Keratinocyte (primary cell): ENCODE measurements around the gene MPC1. TPM values are rescaled to one million over a fixed set of nuclear protein-coding genes. Genes with fewer than 3 reads are reported as not detected.
A peak's percentile ranks its signal among the peaks of the same experiment; 100 is the strongest.

ENCODE experiments used
- DNase-seq: peaks from one replicate; pipeline ENCODE4 v3.0.0-alpha.2; 2011; ENCODE audit warnings: low read depth, missing footprints, low spot score
- FAIRE-seq: peaks from 2 replicates; lab custom pipeline; 2011; peaks lifted over from hg19 to GRCh38; lab: Jason Lieb, UNC
- H2AFZ ChIP-seq: 2 replicates; pipeline ENCODE4 v1.6.0; 2012; ENCODE audit warnings: low read length, control low read depth, inconsistent platforms; ENCODE audit not compliant: control insufficient read depth
- H3K27ac ChIP-seq: 2 replicates; pipeline ENCODE4 v1.5.1; 2011; ENCODE audit warnings: low read length; ENCODE audit not compliant: control insufficient read depth, insufficient read depth
- H3K27me3 ChIP-seq: 3 replicates; pipeline ENCODE4 v1.6.0; 2011; ENCODE audit warnings: low read length; ENCODE audit not compliant: control insufficient read depth, insufficient read depth; ENCODE audit errors: extremely low read depth
- H3K36me3 ChIP-seq, 2 experiments: 2 replicates in 1 of 2; 3 replicates in 1 of 2; pipeline ENCODE4 v1.5.1; 2011; ENCODE audit warnings: low read length in 2 of 2, mild to moderate bottlenecking in 1 of 2; ENCODE audit not compliant: control insufficient read depth in 2 of 2, insufficient read depth in 2 of 2; ENCODE audit errors: extremely low read depth in 1 of 2
- H3K4me1 ChIP-seq: 3 replicates; pipeline ENCODE4 v1.5.1; 2011; ENCODE audit warnings: low read length; ENCODE audit not compliant: control insufficient read depth, insufficient read depth; ENCODE audit errors: extremely low read depth
- H3K4me2 ChIP-seq: 3 replicates; pipeline ENCODE4 v1.6.0; 2011; ENCODE audit warnings: low read depth, low read length; ENCODE audit not compliant: control insufficient read depth, insufficient read depth; ENCODE audit errors: extremely low read depth
- H3K4me3 ChIP-seq, 3 experiments: fragments of 200-600 bp in 1 of 3; sonication (generic) in 1 of 3; 2 replicates in 2 of 3; 3 replicates in 1 of 3; pipeline ENCODE4 v1.5.1; 2011 to 2016; ENCODE audit warnings: low read length in 3 of 3, mild to moderate bottlenecking in 3 of 3, control low read depth in 2 of 3, inconsistent platforms in 1 of 3, low read depth in 1 of 3, mixed read lengths in 1 of 3, mixed run types in 1 of 3, moderate library complexity in 1 of 3; ENCODE audit not compliant: control insufficient read depth in 2 of 3, insufficient read depth in 2 of 3; ENCODE audit errors: extremely low read depth in 1 of 3
- H3K79me2 ChIP-seq: 2 replicates; pipeline ENCODE4 v1.6.0; 2012; ENCODE audit warnings: low read length; ENCODE audit not compliant: control insufficient read depth, insufficient read depth
- H3K9ac ChIP-seq: 3 replicates; pipeline ENCODE4 v1.6.0; 2011; ENCODE audit warnings: low read length; ENCODE audit not compliant: control insufficient read depth, insufficient read depth; ENCODE audit errors: extremely low read depth
- H3K9me1 ChIP-seq: 3 replicates; pipeline ENCODE4 v1.6.0; 2011; ENCODE audit warnings: low read length; ENCODE audit not compliant: control insufficient read depth, insufficient read depth; ENCODE audit errors: extremely low read depth
- H3K9me3 ChIP-seq: 2 replicates; pipeline ENCODE4 v1.5.1; 2012; ENCODE audit warnings: low read depth, low read length; ENCODE audit not compliant: control insufficient read depth
- H4K20me1 ChIP-seq: 3 replicates; pipeline ENCODE4 v1.6.0; 2011; ENCODE audit warnings: low read length; ENCODE audit not compliant: control insufficient read depth, insufficient read depth; ENCODE audit errors: extremely low read depth
- EZH2 ChIP-seq: IDR thresholded peaks from one replicate; pipeline ENCODE4 v1.6.1; 2012; ENCODE audit warnings: inconsistent platforms, mild to moderate bottlenecking, low read length, moderate library complexity
- dilution Hi-C: fragments of 300-500 bp; cut with MboI; formaldehyde crosslinking; loops from one replicate; pipeline ENCODE4 v1.7.0; 2020; ENCODE audit warnings: low sequenced_read_pairs; ENCODE audit not compliant: extremely low pct_ligation_motif_present
- polyA plus RNA-seq, 5 experiments: library from polyadenylated mRNA; depleted of rRNA in 3 of 5; stranded (reverse) in 3 of 5; stranded (forward) in 1 of 5; unstranded in 1 of 5; fragments of >200 nt; gene quantifications; 1 replicate in 1 of 5; 2 replicates in 3 of 5; 3 replicates in 1 of 5; pipeline versions ENCODE4 v1.2.1 to v1.2.3, GENCODE V29; 2011 to 2012; ENCODE audit warnings: missing spikeins in 2 of 5, low read depth in 1 of 5, low replicate concordance in 1 of 5
- TF ChIP-seq, protein P1 (sequence below), 3 experiments: IDR thresholded peaks in 1 of 3; conservative IDR thresholded peaks in 1 of 3; optimal IDR thresholded peaks in 1 of 3; 2 replicates in 2 of 3; 3 replicates in 1 of 3; pipeline versions ENCODE3 to v1.5.1; 2011; ENCODE audit warnings: low read length in 3 of 3, mild to moderate bottlenecking in 3 of 3, moderate library complexity in 2 of 3, control low read depth in 1 of 3, inconsistent platforms in 1 of 3; ENCODE audit not compliant: insufficient read depth in 2 of 3; ENCODE audit errors: extremely low read depth in 1 of 3

MPC1 gene
- polyA plus RNA-seq, 1 donor (not counting 4 experiments of a cell fraction or from before 2014, with no cell fraction given) = 26.4 TPM

GRCh38 chr6:166382500-166382932, 224 bp downstream of the MPC1 start:
- Histone ChIP-seq H3K79me2 (peaks cover 4% of the 10 kb centered on the region), H4K20me1 (no peaks in the 10 kb centered on the region), H3K9ac (peak overlapping the region; percentile 75), H3K4me3 (peak overlapping the region; percentile 60 to 84 (median 81)), H3K36me3 (no peaks in the 10 kb centered on the region), H3K9me3 (no peaks in the 10 kb centered on the region), H2AFZ (peak overlapping the region; percentile 76), H3K9me1 (no peaks in the 10 kb centered on the region), H3K27me3 (no peaks in the 10 kb centered on the region), H3K4me2 (peak overlapping the region; percentile 68), H3K4me1 (no peaks in the 10 kb centered on the region), H3K27ac (peak overlapping the region; percentile 43)
- FAIRE-seq = no peak
- TF ChIP-seq, protein P1, sequence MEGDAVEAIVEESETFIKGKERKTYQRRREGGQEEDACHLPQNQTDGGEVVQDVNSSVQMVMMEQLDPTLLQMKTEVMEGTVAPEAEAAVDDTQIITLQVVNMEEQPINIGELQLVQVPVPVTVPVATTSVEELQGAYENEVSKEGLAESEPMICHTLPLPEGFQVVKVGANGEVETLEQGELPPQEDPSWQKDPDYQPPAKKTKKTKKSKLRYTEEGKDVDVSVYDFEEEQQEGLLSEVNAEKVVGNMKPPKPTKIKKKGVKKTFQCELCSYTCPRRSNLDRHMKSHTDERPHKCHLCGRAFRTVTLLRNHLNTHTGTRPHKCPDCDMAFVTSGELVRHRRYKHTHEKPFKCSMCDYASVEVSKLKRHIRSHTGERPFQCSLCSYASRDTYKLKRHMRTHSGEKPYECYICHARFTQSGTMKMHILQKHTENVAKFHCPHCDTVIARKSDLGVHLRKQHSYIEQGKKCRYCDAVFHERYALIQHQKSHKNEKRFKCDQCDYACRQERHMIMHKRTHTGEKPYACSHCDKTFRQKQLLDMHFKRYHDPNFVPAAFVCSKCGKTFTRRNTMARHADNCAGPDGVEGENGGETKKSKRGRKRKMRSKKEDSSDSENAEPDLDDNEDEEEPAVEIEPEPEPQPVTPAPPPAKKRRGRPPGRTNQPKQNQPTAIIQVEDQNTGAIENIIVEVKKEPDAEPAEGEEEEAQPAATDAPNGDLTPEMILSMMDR (optimal IDR thresholded peaks at IDR 0.05 in 1 of 3, IDR thresholded peaks at IDR 0.05 in 1 of 3, conservative IDR thresholded peaks at IDR 0.05 in 1 of 3; ENCODE audit: extremely low read depth in 1 of 3, insufficient read depth in 2 of 3, low read length in 3 of 3) = no peak
- TF ChIP-seq EZH2 = no peak
- dilution Hi-C loops = no loop called here
- DNase-seq = no peak

DNA sequence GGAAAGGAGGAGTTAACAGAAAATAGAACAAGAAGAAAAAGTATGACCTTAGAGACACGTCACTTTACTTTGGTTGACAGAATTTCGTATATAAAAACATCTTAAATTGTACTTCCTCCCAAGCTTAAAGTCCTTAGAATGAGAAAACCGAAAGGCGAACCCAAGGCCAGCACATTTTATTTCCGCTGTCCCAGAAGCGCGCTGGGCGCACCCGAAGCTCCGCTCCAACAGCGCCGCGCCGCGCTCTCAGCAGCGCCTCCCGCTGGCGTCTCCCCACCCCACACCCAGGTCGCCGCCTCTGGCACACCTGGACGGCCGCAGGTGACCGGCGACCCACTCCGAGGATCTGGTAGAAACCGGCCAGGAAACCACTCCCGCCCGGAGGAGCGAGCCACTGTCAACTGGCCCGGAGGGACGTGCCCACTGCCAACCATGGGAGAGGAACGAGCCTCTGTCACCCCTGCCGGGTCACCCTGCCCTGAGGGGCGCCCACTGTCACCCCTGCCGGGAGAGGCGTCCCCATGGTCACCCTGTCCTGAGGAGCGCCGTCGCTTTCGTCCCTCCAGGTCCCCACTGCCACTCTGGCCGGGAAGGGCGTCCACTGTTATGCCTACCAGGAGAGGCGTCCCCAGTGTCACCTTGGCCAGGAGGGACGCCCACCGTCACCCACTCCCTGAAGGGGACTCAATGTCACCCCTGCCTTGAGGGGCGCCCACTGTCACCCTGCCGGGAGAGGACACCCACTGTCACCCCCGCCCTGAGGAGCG, 824 bp downstream of the MPC1 start:
- Histone ChIP-seq H3K4me2 (peak overlapping the region; percentile 68), H3K4me1 (no peaks in the 10 kb centered on the region), H3K27me3 (no peaks in the 10 kb centered on the region), H3K36me3 (no peaks in the 10 kb centered on the region), H3K9me1 (no peaks in the 10 kb centered on the region), H3K9me3 (no peaks in the 10 kb centered on the region), H4K20me1 (no peaks in the 10 kb centered on the region), H3K27ac (peak overlapping the region; percentile 43), H3K9ac (peak overlapping the region; percentile 75), H2AFZ (peak overlapping the region; percentile 64), H3K79me2 (peaks cover 4% of the 10 kb centered on the region), H3K4me3 (peak overlapping the region; percentile 60 to 84 (median 81))
- no peak for FAIRE-seq
- no peak for DNase-seq
- TF ChIP-seq, protein P1 (optimal IDR thresholded peaks at IDR 0.05 in 1 of 3, IDR thresholded peaks at IDR 0.05 in 1 of 3, conservative IDR thresholded peaks at IDR 0.05 in 1 of 3; ENCODE audit: extremely low read depth in 1 of 3, insufficient read depth in 2 of 3, low read length in 3 of 3) = peak; percentile 69 to 92 (median 91)
- no peak for TF ChIP-seq EZH2
- dilution Hi-C loops = no loop called here
